ENCODE measurements around the gene CSNK1A1L.

GRCh38 chr13:37072024-37072423, 33.4 kb downstream of the CSNK1A1L start:
- TF ChIP-seq CTCF (conservative IDR thresholded peaks at IDR 0.05 in 1 of 2, IDR thresholded peaks at IDR 0.05 in 1 of 2; ENCODE audit: low read depth in 1 of 2, low read length in 2 of 2): no peak
- TF ChIP-seq EZH2 (IDR thresholded peaks at IDR 0.05; ENCODE audit: low read length, missing control alignments): no peak
